Effector memory CD4-positive, alpha-beta T cell (primary cell): ENCODE results near the gene SSR1.

Experiments used
- DNase-seq, 3 donors: peaks; one replicate each; pipeline ENCODE4 v3.0.0-alpha.2; 2020
- H3K27ac ChIP-seq: 2 replicates; pipeline ENCODE4 v1.7.0; 2013; ENCODE audit warnings: mild to moderate bottlenecking, low read length, moderate library complexity; ENCODE audit not compliant: insufficient read depth, poor library complexity, severe bottlenecking
- H3K27me3 ChIP-seq: replicated peaks from 2 replicates; pipeline ENCODE4 v1.7.0; 2013; ENCODE audit warnings: mild to moderate bottlenecking, low read length; ENCODE audit not compliant: insufficient read depth, control insufficient read depth, poor library complexity, severe bottlenecking
- H3K36me3 ChIP-seq: 2 replicates; pipeline ENCODE4 v1.7.0; 2013; ENCODE audit warnings: mild to moderate bottlenecking, low read length, moderate library complexity; ENCODE audit not compliant: control insufficient read depth, insufficient read depth
- H3K4me1 ChIP-seq: 2 replicates; pipeline ENCODE4 v1.7.0; 2013; ENCODE audit warnings: low read length, mild to moderate bottlenecking; ENCODE audit not compliant: control insufficient read depth, insufficient read depth, poor library complexity, severe bottlenecking
- H3K4me3 ChIP-seq: 2 replicates; pipeline ENCODE4 v1.7.0; 2013; ENCODE audit warnings: low read length, low read depth, mild to moderate bottlenecking; ENCODE audit not compliant: insufficient read depth, poor library complexity, severe bottlenecking
- H3K9me3 ChIP-seq: 2 replicates; pipeline ENCODE4 v1.7.0; 2013; ENCODE audit warnings: mild to moderate bottlenecking, low read length, moderate library complexity; ENCODE audit not compliant: control insufficient read depth

SSR1 gene

DNA sequence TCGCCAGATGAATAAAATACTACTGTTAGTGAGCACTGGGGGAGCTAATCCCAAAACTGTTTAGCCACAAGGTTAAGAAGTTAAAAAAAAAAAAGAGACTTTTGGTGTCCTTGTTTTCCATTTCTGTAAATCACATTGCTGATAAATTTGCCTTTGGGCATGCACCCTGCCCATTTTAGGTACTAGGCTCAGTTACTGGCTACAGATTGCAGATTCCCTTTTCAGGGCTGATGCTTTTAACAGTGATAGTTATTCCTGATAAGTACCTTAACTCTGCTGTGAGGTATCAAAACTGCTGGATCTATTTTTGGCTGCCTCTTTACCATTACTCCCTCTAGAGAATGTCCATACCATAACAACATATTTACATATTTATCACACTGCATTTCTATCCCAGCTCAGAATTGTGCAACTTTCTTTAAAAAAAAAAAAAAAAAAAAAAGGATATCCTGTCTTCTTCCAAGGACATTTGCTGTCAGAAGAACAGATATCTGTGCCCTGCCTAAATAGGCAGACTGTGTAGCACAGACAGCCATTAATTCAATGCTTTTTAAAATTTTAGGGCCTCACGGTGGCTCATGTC, 94.5 kb downstream of the SSR1 start:
- H3K9me3 ChIP-seq = no peaks in the 10 kb centered on the region
- DNase-seq = no peak
- no peaks in the 10 kb centered on the region for H3K4me1 ChIP-seq
- H3K36me3 ChIP-seq = peaks cover 31% of the 10 kb centered on the region
- H3K27me3 ChIP-seq = no peaks in the 10 kb centered on the region
- no peak overlapping the region for H3K27ac ChIP-seq
- no peak overlapping the region for H3K4me3 ChIP-seq
